Cardiac fibroblast (primary cell): ENCODE measurements around the gene KCNMA1.
"Not testable (repeated sequence)": the region's sequence is repeated elsewhere in the genome, so short reads cannot be mapped to it uniquely, and the experiment has no call there.

ENCODE experiments used
- DNase-seq, 2 donors: peaks; one replicate each; pipeline versions ENCODE4 v3.0.0 to v3.0.0-alpha.2; 2010; ENCODE audit warnings: low read depth in 2 of 2
- H3K4me3 ChIP-seq, 2 donors: replicated peaks in 1 of 2; 1 replicate in 1 of 2; 2 replicates in 1 of 2; pipeline ENCODE4 v1.5.1; 2011; ENCODE audit warnings: low read depth in 2 of 2, low read length in 2 of 2, mild to moderate bottlenecking in 2 of 2, moderate library complexity in 1 of 2
- TF ChIP-seq, protein P1 (sequence below): IDR thresholded peaks from one replicate; pipeline ENCODE4 v1.5.1; 2011; ENCODE audit warnings: low read depth, mild to moderate bottlenecking, low read length, inconsistent platforms

Gene KCNMA1

DNA sequence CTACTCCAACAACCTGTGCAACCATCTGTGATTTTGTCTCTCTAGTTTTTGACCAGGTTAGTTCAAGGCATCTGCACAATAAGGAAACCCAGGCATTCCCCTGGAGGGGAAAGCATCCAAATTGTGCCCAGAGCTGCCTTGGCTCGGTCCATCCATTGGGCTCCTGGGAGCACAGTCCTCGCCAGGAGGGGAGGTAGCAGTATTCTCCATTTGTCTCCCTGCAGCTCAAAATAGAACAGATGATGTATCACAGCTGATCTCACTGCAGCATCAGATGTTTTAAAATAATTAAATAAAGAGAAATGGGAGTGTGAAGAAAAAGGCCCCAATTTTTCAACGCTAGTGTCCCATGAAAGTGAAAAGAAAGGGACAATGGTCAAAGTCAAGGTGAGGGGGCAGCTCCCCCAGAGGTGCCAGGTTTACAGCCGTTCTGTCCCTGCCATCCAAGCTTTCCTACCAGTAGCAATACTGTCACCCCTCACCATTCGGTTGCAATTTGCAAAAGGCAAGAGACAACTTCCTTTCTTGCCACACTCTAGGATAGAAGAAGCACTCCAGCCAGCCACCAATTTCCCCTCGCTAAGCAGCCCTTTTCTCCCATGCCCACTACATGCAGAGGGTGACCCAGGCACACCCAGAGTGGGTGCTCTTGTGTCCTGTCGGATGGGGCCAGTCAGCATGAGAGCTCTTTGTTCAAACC, 43.7 kb downstream of the KCNMA1 start:
- H3K4me3 ChIP-seq: no peak overlapping the region
- TF ChIP-seq, protein P1, sequence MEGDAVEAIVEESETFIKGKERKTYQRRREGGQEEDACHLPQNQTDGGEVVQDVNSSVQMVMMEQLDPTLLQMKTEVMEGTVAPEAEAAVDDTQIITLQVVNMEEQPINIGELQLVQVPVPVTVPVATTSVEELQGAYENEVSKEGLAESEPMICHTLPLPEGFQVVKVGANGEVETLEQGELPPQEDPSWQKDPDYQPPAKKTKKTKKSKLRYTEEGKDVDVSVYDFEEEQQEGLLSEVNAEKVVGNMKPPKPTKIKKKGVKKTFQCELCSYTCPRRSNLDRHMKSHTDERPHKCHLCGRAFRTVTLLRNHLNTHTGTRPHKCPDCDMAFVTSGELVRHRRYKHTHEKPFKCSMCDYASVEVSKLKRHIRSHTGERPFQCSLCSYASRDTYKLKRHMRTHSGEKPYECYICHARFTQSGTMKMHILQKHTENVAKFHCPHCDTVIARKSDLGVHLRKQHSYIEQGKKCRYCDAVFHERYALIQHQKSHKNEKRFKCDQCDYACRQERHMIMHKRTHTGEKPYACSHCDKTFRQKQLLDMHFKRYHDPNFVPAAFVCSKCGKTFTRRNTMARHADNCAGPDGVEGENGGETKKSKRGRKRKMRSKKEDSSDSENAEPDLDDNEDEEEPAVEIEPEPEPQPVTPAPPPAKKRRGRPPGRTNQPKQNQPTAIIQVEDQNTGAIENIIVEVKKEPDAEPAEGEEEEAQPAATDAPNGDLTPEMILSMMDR: no peak
- no peak for DNase-seq

DNA sequence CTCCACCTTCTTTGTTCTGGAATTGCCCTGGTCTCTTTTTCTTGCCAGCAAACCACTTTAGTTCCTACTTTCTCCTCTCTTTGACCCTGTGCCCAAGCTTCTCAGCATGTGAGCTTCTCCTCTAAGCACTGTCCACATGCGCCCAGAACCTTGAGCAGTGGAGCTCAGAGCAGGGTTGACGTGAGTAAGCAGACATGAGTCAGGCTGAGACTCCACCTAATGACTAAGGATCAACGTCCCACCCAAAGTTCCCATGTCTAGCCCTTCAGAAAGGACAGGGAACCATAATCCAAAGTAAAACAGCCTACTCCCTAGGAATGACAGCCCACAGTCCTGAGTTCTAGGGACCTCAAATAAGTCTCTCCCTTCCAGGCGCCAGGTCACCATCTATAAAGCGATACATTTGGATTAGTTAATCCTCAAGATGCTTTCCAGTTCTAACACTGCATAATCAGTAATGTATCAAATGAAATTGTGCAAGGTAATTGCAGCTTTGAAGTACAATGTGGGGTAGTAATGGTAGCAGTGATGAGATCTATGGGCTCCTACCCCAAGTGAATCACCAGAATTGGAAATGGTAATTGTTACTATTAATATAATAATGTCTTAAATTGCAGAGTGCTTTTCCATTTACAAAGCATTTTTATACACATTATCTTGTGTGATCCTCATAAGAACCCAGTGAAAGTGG, 44.5 kb downstream of the KCNMA1 start:
- TF ChIP-seq, protein P1: no peak
- DNase-seq: peak; percentile 66 to 96
- no peak overlapping the region for H3K4me3 ChIP-seq

DNA sequence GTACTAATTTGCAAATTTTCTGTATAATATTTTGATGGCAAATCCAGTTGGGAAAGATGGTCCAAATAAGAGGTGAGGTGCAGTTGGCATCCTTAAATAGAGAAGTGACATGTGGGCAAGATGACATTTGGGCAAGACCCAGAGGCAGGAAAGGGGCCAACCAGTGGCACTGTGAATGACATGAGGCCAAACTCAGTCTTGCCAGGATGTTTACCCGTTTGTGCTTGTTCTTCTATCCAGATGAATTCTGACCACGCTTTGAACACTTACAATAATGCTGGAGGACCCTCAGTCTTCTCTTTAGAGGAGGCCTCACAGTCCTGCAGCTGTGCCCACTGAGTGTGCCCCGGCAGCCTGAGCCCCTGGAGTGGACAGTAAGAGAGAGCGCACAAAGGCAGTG, 45.1 kb downstream of the KCNMA1 start:
- DNase-seq: no peak
- H3K4me3 ChIP-seq: no peak overlapping the region
- TF ChIP-seq, protein P1: no peak

DNA sequence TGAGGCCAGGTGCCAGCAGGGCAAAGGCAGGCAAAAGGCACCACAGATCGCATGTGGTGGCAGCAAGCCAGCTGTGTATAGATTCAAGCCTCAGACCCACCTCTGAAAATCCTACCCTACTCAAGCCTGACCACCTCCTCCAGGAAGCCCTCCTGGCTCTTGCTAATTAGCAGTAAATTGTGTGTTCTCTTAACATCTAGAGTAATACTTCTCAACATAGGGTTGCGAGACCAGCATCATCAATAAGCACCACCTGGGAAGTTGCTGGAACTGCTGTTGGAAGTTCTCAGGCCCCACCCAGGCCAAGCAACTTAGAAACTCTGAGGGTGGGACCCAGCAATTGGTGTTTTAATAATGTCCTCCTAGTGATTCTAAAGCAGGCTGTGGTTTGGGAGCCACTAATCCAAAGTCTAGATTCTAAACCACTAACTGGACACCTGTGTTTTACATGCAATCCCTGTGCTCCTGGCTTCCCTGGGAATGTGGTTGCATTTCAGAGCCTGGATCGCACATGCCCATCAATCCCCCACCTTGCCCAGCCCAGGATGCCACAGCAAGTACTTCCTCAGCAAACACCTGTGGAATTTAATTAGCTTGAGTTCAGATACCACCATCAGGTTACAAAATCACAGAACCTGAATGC, 46.2 kb downstream of the KCNMA1 start:
- DNase-seq: no peak
- TF ChIP-seq, protein P1: no peak
- no peak overlapping the region for H3K4me3 ChIP-seq

DNA sequence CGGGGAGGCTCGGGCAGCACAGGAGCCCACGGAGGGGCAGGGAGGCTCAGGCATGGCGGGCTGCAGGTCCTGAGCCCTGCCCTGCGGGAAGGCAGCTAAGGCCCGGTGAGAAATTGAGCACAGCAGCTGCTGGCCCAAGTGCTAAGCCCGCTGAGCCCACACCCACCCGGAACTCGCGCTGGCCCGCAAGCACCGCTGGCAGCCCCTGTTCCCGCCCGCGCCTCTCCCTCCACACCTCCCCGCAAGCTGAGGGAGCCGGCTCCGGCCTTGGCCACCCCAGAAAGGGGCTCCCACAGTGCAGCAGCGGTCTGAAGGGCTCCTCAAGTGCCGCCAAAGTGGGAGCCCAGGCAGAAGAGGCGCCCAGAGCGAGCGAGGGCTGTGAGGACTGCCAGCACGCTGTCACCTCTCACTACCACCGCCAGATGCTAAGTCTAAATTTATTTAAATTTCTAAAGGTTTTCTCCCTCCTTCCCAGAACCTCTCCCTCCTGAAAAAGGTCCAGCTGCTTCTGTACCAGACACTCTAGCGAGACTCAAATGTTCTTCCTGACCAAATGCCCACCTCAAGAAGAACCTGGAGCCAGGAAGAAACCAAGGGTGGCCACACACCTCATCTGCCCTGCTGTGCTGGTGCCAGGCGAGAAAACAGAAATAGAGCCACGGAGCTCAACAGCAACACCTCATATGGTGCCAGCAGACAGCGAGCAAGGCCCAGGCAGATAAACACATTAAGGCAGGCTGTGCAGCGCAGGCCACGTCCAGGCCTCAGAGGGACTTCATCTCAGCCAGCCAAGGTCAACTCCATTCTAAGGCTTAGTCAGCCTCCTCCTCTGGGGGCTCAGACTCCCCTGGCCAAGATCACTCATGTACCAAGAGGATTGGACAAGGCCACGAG, 47.0 kb downstream of the KCNMA1 start:
- TF ChIP-seq, protein P1: no peak
- DNase-seq: no peak
- no peak overlapping the region for H3K4me3 ChIP-seq

DNA sequence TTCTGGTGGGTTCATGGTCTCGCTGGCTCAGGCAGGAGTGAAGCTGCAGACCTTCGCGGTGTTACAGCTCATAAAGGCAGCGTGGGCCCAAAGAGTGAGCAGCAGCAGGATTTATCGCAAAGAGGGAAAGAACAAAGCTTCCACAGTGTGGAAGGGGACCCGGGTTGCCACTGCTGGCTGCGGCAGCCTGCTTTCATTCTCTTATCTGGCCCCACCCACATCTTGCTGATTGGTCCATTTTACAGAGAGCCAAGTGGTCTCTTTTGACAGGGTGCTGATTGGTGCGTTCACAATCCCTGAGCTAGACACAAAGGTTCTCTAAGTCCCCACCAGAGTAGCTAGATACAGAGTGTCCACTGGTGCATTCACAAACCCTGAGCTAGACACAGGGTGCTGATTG, 47.9 kb downstream of the KCNMA1 start:
- not testable (repeated sequence) for DNase-seq, H3K4me3 ChIP-seq
